Skeletal muscle tissue (tissue), 4 donors: ENCODE data around the gene SALL1. TPM values are rescaled to one million over a fixed set of nuclear protein-coding genes. Genes with fewer than 3 reads are reported as not detected.

ENCODE experiments used
- H3K27ac ChIP-seq: one replicate; pipeline ENCODE4 v1.7.0; 2013; ENCODE audit warnings: mild to moderate bottlenecking, low read depth, low read length, inconsistent platforms
- H3K27me3 ChIP-seq, 3 donors: one replicate each; pipeline ENCODE4 v1.7.0; 2013; ENCODE audit warnings: low read length in 3 of 3; ENCODE audit not compliant: control insufficient read depth in 3 of 3, insufficient read depth in 3 of 3
- H3K36me3 ChIP-seq, 3 donors: one replicate each; pipeline ENCODE4 v1.7.0; 2013; ENCODE audit warnings: low read length in 3 of 3; ENCODE audit not compliant: control insufficient read depth in 3 of 3, insufficient read depth in 3 of 3
- H3K4me1 ChIP-seq, 3 donors: one replicate each; pipeline ENCODE4 v1.7.0; 2013; ENCODE audit warnings: low read length in 3 of 3, mild to moderate bottlenecking in 3 of 3; ENCODE audit not compliant: control insufficient read depth in 3 of 3, insufficient read depth in 3 of 3
- H3K4me3 ChIP-seq, 3 donors: one replicate each; pipeline ENCODE4 v1.7.0; 2013; ENCODE audit warnings: low read length in 3 of 3
- H3K9ac ChIP-seq, 3 donors: one replicate each; pipeline ENCODE4 v1.7.0; 2013; ENCODE audit warnings: low read length in 3 of 3, mild to moderate bottlenecking in 3 of 3, moderate library complexity in 2 of 3, low read depth in 1 of 3
- H3K9me3 ChIP-seq, 3 donors: one replicate each; pipeline ENCODE4 v1.7.0; 2013; ENCODE audit warnings: low read length in 3 of 3; ENCODE audit not compliant: control insufficient read depth in 3 of 3
- total RNA-seq: library from RNA; depleted of rRNA; stranded (reverse); fragments of >200 nt; gene quantifications from one replicate; pipeline ENCODE4 v1.2.3, GENCODE V29; 2014
- donor health status: Osteomylitis.

Gene SALL1
- total RNA-seq, 1 donor from 2014 or later, result not detected

DNA sequence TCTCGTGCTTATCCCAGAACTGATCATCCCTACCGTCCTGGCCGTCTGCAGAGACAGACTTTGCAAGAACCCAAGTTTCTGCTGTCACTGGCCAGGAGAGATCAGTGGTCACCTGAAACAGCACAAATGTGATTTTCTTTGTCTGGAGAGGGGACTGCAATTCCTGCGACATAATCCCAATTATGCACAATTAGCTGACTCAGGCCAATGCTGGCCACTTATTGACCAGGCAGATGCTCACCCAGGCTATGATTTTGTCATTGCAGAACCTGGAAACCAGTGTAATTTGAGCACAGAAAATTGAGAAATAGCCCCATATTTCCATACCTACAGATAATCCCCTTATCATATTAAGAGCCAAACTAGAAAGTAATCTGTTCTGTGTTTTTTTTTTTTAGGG is 34.7 kb downstream of the SALL1 start:
- H3K4me1 ChIP-seq, result no peaks in the 10 kb centered on the region
- no peaks in the 10 kb centered on the region for H3K36me3 ChIP-seq
- H3K4me3 ChIP-seq, result no peak overlapping the region
- H3K27me3 ChIP-seq, result peaks cover 11 to 41% (median 13%) of the 10 kb centered on the region in 3 donors
- H3K9ac ChIP-seq, result no peak overlapping the region
- H3K27ac ChIP-seq, result no peak overlapping the region
- no peaks in the 10 kb centered on the region for H3K9me3 ChIP-seq

GRCh38 chr16:51114382-51114781 is 36.7 kb downstream of the SALL1 start:
- Histone ChIP-seq H3K27ac (no peak overlapping the region), H3K4me1 (no peaks in the 10 kb centered on the region), H3K4me3 (no peak overlapping the region), H3K9ac (no peak overlapping the region), H3K9me3 (peaks cover 0 to under 1% (median 0%) of the 10 kb centered on the region in 3 donors), H3K36me3 (no peaks in the 10 kb centered on the region), H3K27me3 (peaks cover 12 to 38% (median 17%) of the 10 kb centered on the region in 3 donors)

GRCh38 chr16:51113236-51114125 is 37.6 kb downstream of the SALL1 start:
- peaks cover 16 to 36% (median 17%) of the 10 kb centered on the region in 3 donors for H3K27me3 ChIP-seq
- no peaks in the 10 kb centered on the region for H3K4me1 ChIP-seq
- peaks cover 0 to 4% (median 2%) of the 10 kb centered on the region in 3 donors for H3K9me3 ChIP-seq
- H3K4me3 ChIP-seq, result no peak overlapping the region
- no peak overlapping the region for H3K9ac ChIP-seq
- H3K27ac ChIP-seq, result no peak overlapping the region
- no peaks in the 10 kb centered on the region for H3K36me3 ChIP-seq

GRCh38 chr16:51112323-51112722 is 38.7 kb downstream of the SALL1 start:
- Histone ChIP-seq H3K4me1 (no peaks in the 10 kb centered on the region), H3K36me3 (no peaks in the 10 kb centered on the region), H3K4me3 (no peak overlapping the region), H3K9ac (no peak overlapping the region), H3K27me3 (peaks cover 16 to 36% (median 17%) of the 10 kb centered on the region in 3 donors), H3K27ac (no peak overlapping the region), H3K9me3 (peaks cover 0 to 4% (median 2%) of the 10 kb centered on the region in 3 donors)

DNA sequence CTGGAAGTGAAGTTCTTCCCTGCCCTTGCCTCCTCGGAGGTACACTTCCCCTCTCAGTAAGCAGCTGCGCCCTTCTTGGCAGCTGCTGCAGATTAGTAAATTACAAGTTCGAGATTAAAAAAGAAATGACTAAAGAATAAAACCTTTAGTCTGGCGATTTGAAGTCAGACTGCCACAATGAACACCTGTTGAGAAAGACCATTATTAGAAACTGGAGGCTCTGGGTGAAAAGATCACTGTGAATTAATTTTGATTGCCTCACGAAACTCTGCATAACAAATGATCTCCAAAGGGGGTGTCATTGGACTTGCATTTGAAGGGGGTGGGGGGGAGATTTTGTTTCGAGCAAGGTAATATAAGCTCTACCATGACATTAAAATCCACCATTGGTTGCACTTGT is 39.3 kb downstream of the SALL1 start:
- no peaks in the 10 kb centered on the region for H3K4me1 ChIP-seq
- no peak overlapping the region for H3K9ac ChIP-seq
- H3K27ac ChIP-seq, result no peak overlapping the region
- peaks cover 0 to 4% (median 2%) of the 10 kb centered on the region in 3 donors for H3K9me3 ChIP-seq
- peaks cover 16 to 36% (median 17%) of the 10 kb centered on the region in 3 donors for H3K27me3 ChIP-seq
- no peak overlapping the region for H3K4me3 ChIP-seq
- no peaks in the 10 kb centered on the region for H3K36me3 ChIP-seq

- no peak overlapping the region for H3K9ac ChIP-seq
- no peaks in the 10 kb centered on the region for H3K4me1 ChIP-seq
- H3K9me3 ChIP-seq, result peaks cover 0 to 4% (median 2%) of the 10 kb centered on the region in 3 donors
- H3K27ac ChIP-seq, result no peak overlapping the region
- no peaks in the 10 kb centered on the region for H3K36me3 ChIP-seq
- no peak overlapping the region for H3K4me3 ChIP-seq
- H3K27me3 ChIP-seq, result peaks cover 16 to 29% (median 17%) of the 10 kb centered on the region in 3 donors
Measured at GRCh38 chr16:51110700-51111157, 40.3 kb downstream of the SALL1 start.

- H3K27me3 ChIP-seq, result peaks cover 10 to 15% (median 11%) of the 10 kb centered on the region in 3 donors
- H3K4me3 ChIP-seq, result no peak overlapping the region
- H3K27ac ChIP-seq, result no peak overlapping the region
- H3K4me1 ChIP-seq, result no peaks in the 10 kb centered on the region
- peaks cover 0 to 4% (median 2%) of the 10 kb centered on the region in 3 donors for H3K9me3 ChIP-seq
- no peak overlapping the region for H3K9ac ChIP-seq
- no peaks in the 10 kb centered on the region for H3K36me3 ChIP-seq
Measured at GRCh38 chr16:51109173-51109572, 41.9 kb downstream of the SALL1 start.

DNA sequence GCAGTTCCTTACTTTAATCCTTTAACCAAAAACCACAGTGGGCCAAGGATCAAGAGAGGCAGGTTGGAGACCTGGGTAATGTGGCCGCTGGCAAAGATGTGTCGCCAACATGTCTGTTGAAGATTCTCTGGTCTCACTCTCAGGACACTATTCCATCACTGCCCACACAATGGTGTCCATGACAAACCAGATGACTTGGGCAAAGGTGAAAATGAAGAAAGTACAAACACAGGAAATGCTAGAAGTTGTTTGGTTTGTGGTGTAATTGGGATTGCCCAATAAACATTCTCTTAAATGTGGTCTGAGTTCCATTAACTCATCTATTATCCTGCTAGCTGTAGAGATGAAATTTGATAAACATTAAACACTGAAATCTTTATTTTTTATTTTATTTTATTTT is 43.3 kb downstream of the SALL1 start:
- Histone ChIP-seq H3K27ac (no peak overlapping the region), H3K4me1 (no peaks in the 10 kb centered on the region), H3K36me3 (no peaks in the 10 kb centered on the region), H3K27me3 (peaks cover 6 to 10% (median 8%) of the 10 kb centered on the region in 3 donors), H3K9ac (no peak overlapping the region), H3K4me3 (no peak overlapping the region), H3K9me3 (peaks cover 0 to 4% (median 2%) of the 10 kb centered on the region in 3 donors)

DNA sequence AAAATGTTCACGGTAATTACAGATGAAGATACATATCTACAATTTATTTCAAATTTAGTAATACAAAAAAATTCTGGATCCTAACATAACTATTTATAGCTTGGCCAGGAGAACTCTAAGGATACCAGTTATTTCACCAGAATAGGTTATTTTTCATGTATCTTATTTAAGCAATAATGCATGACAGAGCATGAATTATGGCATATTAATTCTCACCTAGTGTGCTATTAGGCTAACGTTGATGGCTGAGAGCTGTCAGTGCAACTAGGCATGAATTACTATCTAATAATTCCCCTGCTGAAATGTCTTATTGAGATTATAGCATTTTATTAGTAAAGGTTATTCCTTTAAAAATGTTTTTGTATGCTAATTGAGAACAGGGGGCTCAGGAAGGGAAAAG is 44.5 kb downstream of the SALL1 start:
- H3K27me3 ChIP-seq, result peaks cover 5 to 8% (median 6%) of the 10 kb centered on the region in 3 donors
- H3K36me3 ChIP-seq, result no peaks in the 10 kb centered on the region
- no peaks in the 10 kb centered on the region for H3K4me1 ChIP-seq
- H3K9ac ChIP-seq, result no peak overlapping the region
- H3K27ac ChIP-seq, result no peak overlapping the region
- H3K4me3 ChIP-seq, result no peak overlapping the region
- H3K9me3 ChIP-seq, result peaks cover 0 to 4% (median 2%) of the 10 kb centered on the region in 3 donors

DNA sequence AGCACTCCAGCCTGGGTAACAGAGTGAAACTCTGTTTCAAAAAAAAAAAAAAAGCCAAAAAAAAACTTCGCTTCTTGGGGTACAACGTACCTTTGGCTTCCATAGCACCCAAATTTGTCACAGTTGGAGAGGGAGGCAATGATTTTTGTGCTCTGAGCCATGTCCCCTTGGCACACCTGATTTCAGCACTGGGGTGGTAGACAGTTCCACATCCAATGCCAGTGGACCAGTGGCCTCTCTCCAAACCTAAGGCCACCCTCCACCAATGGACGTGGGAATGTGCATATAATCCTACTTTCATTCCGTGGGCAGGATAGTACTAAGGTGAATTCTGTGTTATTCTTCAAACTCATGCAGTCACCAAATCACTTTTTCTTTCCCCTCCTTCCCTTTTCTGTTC is 47.5 kb downstream of the SALL1 start:
- H3K9me3 ChIP-seq, result no peaks in the 10 kb centered on the region
- H3K36me3 ChIP-seq, result no peaks in the 10 kb centered on the region
- H3K4me1 ChIP-seq, result no peaks in the 10 kb centered on the region
- no peaks in the 10 kb centered on the region for H3K27me3 ChIP-seq
- no peak overlapping the region for H3K27ac ChIP-seq
- H3K4me3 ChIP-seq, result no peak overlapping the region
- H3K9ac ChIP-seq, result no peak overlapping the region
